GM23248 (cell line): ENCODE measurements around the gene ZNF8.

ENCODE experiments used
- EZH2 ChIP-seq: fragments of 200-600 bp; sonication (generic); IDR thresholded peaks from 2 replicates; pipeline ENCODE4 v1.6.1; 2018; ENCODE audit warnings: antibody characterized with exemption, mild to moderate bottlenecking; ENCODE audit not compliant: insufficient read depth, poor library complexity, severe bottlenecking
- EZH2phosphoT487 ChIP-seq: fragments of 200-600 bp; sonication (generic); IDR thresholded peaks from 2 replicates; pipeline ENCODE4 v1.6.1; 2018; ENCODE audit warnings: antibody characterized with exemption, moderate library complexity, mild to moderate bottlenecking, low read depth; ENCODE audit not compliant: insufficient read depth

GRCh38 chr19:58335630-58336029 is 56.9 kb downstream of the ZNF8 start:
- TF ChIP-seq EZH2phosphoT487 (no peak), EZH2 (no peak)
